ENCODE data around the gene PGM2L1.

- TF ChIP-seq, protein P1, sequence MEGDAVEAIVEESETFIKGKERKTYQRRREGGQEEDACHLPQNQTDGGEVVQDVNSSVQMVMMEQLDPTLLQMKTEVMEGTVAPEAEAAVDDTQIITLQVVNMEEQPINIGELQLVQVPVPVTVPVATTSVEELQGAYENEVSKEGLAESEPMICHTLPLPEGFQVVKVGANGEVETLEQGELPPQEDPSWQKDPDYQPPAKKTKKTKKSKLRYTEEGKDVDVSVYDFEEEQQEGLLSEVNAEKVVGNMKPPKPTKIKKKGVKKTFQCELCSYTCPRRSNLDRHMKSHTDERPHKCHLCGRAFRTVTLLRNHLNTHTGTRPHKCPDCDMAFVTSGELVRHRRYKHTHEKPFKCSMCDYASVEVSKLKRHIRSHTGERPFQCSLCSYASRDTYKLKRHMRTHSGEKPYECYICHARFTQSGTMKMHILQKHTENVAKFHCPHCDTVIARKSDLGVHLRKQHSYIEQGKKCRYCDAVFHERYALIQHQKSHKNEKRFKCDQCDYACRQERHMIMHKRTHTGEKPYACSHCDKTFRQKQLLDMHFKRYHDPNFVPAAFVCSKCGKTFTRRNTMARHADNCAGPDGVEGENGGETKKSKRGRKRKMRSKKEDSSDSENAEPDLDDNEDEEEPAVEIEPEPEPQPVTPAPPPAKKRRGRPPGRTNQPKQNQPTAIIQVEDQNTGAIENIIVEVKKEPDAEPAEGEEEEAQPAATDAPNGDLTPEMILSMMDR (IDR thresholded peaks at IDR 0.05): no peak
- no peak for TF ChIP-seq POLR2A (IDR thresholded peaks at IDR 0.05)
Measured at GRCh38 chr11:74444173-74444826, 46.1 kb upstream of the PGM2L1 start.
